ENCODE data around the gene RSRC1. TPM values are rescaled to one million over a fixed set of nuclear protein-coding genes. Genes with fewer than 3 reads are reported as not detected.
"Not testable (repeated sequence)": the region's sequence is repeated elsewhere in the genome, so short reads cannot be mapped to it uniquely, and the experiment has no call there.

Gene RSRC1
- polyA plus RNA-seq, 3 donors = 7.2 to 18.8 (median 13.7) TPM

GRCh38 chr3:158264894-158265293 lies 155.0 kb downstream of the RSRC1 start:
- H3K27ac ChIP-seq (ENCODE audit: low read depth, low read length) = no peak overlapping the region

DNA sequence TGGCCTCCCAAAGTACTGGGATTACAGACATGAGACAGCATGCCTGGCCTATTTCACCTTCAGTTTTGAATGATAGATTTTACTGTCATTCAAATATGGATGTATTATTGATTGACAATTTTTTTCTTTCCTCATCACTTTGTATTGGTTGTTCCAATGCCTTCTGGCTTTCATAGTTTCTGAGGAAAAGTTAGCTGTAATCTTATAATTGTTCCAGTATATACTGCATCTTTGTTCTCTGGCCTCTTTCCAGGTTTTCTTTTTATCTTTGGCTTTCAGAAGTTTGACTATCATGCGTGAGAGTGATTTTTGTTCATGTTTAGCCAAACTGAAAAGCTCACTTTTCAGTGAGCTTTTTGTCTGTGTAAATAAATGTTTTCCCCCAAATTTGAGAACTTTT lies 157.1 kb downstream of the RSRC1 start:
- 95 to 97% (median 96%) methylated on average over 1 of the region's 1 CpG for WGBS, 3 donors

DNA sequence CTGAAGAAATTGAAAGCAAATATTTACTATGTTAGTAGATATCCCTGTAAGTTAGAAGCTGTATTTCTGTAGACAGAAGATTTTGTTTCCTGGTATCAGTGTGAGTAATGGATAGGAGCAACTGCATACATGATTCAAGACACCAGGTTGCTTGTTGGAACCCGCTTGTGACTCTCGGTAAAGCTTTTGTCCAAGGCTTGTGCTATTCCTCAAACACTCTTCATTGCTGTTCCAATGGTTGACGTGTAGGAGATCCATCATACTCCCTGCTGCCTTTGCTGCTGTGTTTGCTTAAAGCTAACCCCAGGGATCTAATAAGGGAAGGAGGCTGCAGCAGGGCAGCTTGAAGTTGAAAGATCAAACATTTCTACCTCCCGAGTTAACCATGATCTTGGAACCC lies 160.1 kb downstream of the RSRC1 start:
- 90 to 95% (median 91%) methylated on average over 4 of the region's 4 CpGs for WGBS, 3 donors

More for the DNA sequence above, 157.1 kb downstream of the RSRC1 start:
- no peak overlapping the region for H3K27ac ChIP-seq (ENCODE audit: low read depth, low read length)

GRCh38 chr3:158272081-158272480 lies 162.2 kb downstream of the RSRC1 start:
- no peak overlapping the region for H3K27ac ChIP-seq (ENCODE audit: low read depth, low read length)
- 83 to 90% (median 84%) methylated on average over 6 of the region's 6 CpGs for WGBS, 3 donors

More for the DNA sequence above, 160.1 kb downstream of the RSRC1 start:
- H3K27ac ChIP-seq (ENCODE audit: low read depth, low read length) = no peak overlapping the region

DNA sequence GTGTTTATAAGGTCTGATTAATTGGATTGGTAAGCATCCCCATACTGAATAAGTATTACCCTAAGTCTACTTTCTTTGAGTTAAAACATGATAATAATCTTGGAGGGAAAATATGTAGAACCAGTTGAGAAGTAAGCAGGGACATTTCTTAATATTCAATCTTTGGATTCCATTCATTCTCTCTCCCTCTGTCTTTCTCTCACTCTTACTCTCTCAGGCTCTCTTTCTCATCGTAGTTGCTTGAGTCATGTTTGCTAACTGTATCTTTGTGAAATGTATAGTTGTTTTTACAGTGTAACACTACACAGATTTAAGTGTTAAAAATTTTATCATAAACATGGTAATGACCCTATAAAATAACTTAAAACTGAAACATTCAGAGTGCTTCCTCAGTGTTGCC lies 163.8 kb downstream of the RSRC1 start:
- H3K27ac ChIP-seq (ENCODE audit: low read depth, low read length) = no peak overlapping the region
- 89 to 97% (median 92%) methylated on average over 1 of the region's 1 CpG for WGBS, 3 donors

DNA sequence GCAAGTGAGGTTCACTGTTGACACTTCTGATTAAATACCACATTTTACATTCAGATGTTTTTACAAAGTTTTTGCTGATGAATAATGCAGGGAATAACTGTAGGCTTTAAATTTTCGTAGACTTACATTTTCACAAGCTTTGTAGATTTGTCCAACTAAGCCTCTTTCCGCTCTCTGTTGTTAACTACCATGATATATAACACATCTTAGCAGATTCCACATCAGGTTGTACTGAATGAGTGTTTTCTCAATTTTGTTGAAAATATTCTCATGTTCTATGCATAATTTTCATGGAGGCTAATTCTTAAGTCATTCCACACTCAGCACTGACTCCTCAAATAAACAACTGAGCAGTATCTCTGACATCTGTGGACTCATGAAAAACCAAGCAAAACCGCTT lies 168.3 kb downstream of the RSRC1 start:
- WGBS, 3 donors = 91 to 98% (median 95%) methylated on average over 3 of the region's 3 CpGs
- H3K27ac ChIP-seq (ENCODE audit: low read depth, low read length) = no peak overlapping the region

GRCh38 chr3:158279609-158280008 lies 169.7 kb downstream of the RSRC1 start:
- no peak overlapping the region for H3K27ac ChIP-seq (ENCODE audit: low read depth, low read length)

DNA sequence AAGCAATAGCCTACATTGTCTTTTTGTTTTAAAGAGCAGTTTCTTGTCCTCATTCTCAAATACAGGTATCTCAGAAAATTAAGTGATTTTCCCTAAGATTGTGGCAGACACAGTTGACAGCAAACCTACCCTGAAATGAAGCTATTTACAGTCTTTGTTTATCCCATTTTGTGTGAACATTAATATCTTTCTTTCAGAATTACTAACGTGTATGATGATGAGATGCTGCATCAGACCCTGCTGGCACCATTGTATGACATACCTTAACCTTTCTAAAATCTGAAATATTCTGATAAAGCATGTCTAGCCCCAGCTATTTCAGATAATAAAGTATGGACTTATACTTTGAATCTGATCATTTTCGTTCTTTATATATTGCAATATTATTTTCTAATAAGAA lies 185.9 kb downstream of the RSRC1 start:
- WGBS, 3 donors = 65 to 96% (median 87%) methylated on average over 2 of the region's 2 CpGs
- no peak overlapping the region for H3K27ac ChIP-seq (ENCODE audit: low read depth, low read length)

GRCh38 chr3:158297940-158298339 lies 188.1 kb downstream of the RSRC1 start:
- H3K27ac ChIP-seq (ENCODE audit: low read depth, low read length) = no peak overlapping the region

GRCh38 chr3:158308236-158308928 lies 198.5 kb downstream of the RSRC1 start:
- WGBS, 3 donors = 95 to 97% (median 96%) methylated on average over 8 of the region's 8 CpGs
- H3K27ac ChIP-seq (ENCODE audit: low read depth, low read length) = no peak overlapping the region

DNA sequence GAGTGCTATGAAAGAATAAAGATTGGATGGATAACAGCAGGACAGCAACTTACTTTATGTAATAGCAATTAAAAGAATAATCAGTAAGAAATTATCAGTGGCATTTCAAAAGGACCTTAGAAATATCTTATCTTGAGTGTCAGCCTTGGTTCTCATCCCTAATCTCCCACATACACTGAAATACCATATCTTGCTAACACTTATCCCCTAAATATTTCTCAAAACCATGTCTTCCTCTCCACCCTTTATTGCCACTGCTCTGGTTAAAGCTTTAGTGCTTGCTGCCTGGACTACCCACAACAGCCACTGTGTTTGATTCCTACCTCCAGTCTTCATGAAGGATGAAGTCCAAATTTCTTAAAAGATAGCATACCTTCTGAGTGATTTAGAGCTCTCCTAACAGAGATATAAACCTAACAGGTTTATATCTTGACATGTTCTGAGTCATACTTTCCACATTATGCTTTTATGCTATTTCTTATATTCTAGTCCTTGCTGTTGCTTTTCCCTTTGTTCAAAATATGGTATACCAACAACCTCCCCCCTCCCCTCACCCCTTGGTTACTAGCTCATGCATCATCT lies 202.8 kb downstream of the RSRC1 start:
- no peak overlapping the region for H3K27ac ChIP-seq (ENCODE audit: low read depth, low read length)

GRCh38 chr3:158313338-158313927 lies 203.5 kb downstream of the RSRC1 start:
- no peak overlapping the region for H3K27ac ChIP-seq (ENCODE audit: low read depth, low read length)
- 42 to 62% (median 56%) methylated on average over 3 of the region's 3 CpGs for WGBS, 3 donors

DNA sequence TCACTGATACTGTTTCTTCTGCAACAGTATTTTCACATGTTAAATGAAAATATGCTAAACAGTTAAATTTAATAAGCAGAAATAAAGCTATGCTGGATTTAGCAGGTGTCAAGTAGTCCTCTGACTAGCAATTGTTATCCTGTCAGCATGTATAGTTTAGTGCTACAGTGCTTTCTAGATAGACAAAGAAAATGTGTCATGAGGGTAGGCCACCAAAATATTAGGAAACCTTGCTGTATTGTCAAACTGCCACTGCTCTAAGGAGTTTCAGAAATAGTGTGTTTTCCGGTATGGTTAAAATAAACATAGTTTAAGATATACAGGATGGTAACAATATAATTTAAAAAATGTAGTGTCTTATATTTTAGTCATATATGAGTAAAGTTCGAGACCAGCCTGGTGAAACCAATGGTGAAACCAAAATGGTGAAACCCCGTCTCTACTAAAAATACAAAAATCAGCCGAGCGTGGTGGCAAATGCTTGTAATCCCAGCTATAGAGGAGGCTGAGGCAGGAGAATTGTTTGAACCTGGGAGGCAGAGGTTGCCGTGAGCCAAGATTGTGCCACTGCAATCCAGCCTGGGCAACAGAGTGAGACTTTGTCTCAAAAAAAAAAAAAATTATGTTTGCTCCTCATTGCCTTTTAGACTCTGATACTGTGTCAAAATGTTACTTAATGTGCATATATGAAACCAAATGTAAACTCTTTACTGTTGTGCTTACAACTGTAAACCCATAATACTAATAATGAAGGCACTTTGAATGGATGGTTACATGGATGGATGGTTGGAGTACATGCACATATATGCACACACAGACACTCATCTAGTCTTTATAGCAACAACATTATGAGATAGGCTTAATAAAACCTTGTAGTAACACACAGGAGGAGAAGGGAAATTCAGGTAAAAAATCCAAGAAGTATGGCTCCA lies 204.8 kb downstream of the RSRC1 start:
- 96 to 99% (median 98%) methylated on average over 6 of the region's 6 CpGs for WGBS, 3 donors

GRCh38 chr3:158329696-158330441 lies 220.0 kb downstream of the RSRC1 start:
- H3K27ac ChIP-seq (ENCODE audit: low read depth, low read length) = not testable (repeated sequence)
- 44 to 60% (median 48%) methylated on average over 21 of the region's 21 CpGs for WGBS, 3 donors

More for the DNA sequence above, 204.8 kb downstream of the RSRC1 start:
- H3K27ac ChIP-seq (ENCODE audit: low read depth, low read length) = no peak overlapping the region

DNA sequence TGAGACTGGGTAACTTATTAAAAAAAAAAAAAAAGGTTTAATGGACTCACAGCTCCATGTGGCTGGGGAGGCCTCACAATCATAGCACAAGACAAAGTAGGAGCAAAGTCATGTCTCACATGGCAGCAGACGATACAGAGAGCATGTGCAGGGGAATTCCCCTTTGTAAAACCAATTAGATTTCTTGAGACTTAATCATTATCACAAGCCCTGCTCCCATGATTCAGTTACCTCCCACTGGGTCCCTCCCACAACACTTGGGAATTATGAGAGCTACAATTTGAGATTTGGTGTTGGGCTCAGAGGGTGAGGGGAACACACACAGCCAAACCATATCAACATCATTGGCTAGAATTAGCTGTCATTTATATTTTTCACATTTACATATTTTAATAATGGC lies 221.0 kb downstream of the RSRC1 start:
- H3K27ac ChIP-seq (ENCODE audit: low read depth, low read length) = no peak overlapping the region
- 83 to 88% (median 86%) methylated on average over 1 of the region's 1 CpG for WGBS, 3 donors

- 44 to 71% (median 59%) methylated on average over 1 of the region's 1 CpG for WGBS, 3 donors
Measured at GRCh38 chr3:158333736-158334135, 223.8 kb downstream of the RSRC1 start.

GRCh38 chr3:158337110-158337509 lies 227.2 kb downstream of the RSRC1 start:
- 76 to 85% (median 82%) methylated on average over 7 of the region's 7 CpGs for WGBS, 3 donors
- H3K27ac ChIP-seq (ENCODE audit: low read depth, low read length) = no peak overlapping the region

More at GRCh38 chr3:158333736-158334135, 223.8 kb downstream of the RSRC1 start:
- no peak overlapping the region for H3K27ac ChIP-seq (ENCODE audit: low read depth, low read length)

DNA sequence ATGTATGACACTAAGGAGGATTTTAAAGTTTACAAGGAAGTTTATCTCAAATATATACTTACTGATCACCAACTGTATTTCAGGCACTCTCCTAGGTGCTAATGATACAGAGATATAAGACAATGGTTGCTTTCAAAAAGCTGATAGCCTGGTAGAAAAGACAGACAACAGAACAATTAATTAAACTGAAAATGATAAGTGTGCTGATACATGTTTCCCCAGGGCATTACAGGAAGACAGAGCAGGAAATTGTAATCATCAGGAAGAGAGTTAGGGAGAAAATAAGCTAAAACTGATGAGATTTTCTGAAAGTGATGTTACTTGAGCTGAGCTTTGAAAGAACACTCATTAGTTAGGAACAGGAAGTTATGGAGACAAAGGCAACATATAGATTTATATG lies 229.7 kb downstream of the RSRC1 start:
- H3K27ac ChIP-seq (ENCODE audit: low read depth, low read length) = no peak overlapping the region
